GM10266 (cell line): ENCODE measurements around the gene CCDC88B.

Source experiments
- DNase-seq: peaks from one replicate; pipeline ENCODE4 v3.0.0; 2012; ENCODE audit errors: extremely low spot score
- CTCF ChIP-seq: IDR thresholded peaks from 2 replicates; pipeline ENCODE4 v1.5.1; 2012; ENCODE audit warnings: mild to moderate bottlenecking, low read depth; ENCODE audit not compliant: control insufficient read depth, insufficient read depth; ENCODE audit errors: missing control alignments

The CCDC88B gene

DNA sequence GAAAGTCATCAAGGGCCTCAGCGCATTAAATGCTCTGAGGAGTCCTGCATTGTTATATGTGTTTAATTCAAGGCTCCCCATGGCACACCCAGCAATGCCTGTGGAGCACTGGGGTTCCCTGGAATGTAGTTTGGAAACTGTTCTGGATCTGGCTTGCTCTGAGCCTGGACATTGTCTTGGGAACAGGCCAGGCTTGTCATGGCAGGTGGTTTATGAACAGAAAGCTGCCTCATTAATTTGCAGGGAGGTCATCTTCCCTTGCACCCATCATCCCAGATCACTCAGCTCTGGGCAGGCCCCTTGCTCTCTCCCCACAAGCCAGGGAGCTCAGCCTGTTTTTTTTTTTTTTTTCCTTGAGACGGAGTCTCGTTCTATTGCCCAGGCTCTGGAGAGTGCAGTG lies 51.8 kb downstream of the CCDC88B start:
- no peak for TF ChIP-seq CTCF
- DNase-seq, result no peak

DNA sequence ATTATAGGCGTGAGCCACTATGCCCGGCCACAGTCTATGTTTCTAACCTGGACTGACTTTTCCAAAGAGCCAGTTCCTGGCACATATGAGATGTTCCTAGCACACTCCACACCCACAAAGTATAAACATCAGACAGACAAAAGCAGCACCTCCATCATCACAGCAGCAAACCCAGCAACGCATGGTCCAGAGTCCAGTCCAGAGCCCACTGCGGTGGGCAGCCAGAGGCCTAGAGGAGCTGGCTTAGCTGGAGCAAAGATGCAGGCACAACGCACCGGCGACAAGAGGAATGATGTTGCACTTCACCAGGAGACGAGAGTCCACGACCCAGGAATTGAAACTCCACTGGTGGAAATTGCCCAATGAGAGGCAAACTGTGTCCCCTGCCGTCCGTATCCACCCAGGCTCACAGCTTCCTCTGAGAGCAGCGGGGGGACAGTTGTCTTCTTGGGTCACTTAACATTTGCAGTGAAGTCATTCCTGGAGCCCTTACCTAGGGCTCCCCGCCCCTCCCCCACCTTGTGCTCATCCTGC lies 55.6 kb downstream of the CCDC88B start:
- DNase-seq, result no peak
- no peak for TF ChIP-seq CTCF

GRCh38 chr11:64396079-64396591 lies 56.1 kb downstream of the CCDC88B start:
- no peak for DNase-seq
- no peak for TF ChIP-seq CTCF

DNA sequence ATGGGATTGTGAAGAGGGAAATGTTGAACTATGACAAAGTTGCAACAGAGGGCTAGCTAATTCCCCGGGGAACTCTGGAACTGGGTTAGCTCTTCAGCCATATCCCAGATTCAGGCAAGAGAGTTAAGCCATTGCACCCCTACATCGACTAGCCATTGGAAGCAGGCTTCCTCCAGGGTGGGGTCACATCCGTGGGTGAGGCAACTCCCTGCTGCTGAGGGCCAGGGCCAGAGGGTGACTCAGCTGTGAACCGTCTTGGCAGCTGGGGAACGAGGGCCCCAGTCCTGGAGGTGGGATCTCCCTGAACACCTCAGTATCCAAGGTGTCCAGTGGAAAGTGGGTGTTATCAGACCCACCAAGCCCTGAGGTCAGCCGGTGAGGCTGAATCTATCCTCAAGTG lies 60.1 kb downstream of the CCDC88B start:
- TF ChIP-seq CTCF, result no peak

GRCh38 chr11:64400667-64401066 lies 60.7 kb downstream of the CCDC88B start:
- no peak for DNase-seq
- TF ChIP-seq CTCF, result no peak

More for the DNA sequence above, 60.1 kb downstream of the CCDC88B start:
- DNase-seq, result no peak

- no peak for TF ChIP-seq CTCF
- DNase-seq, result no peak
Observed at GRCh38 chr11:64401775-64402174, 61.8 kb downstream of the CCDC88B start.

- no peak for DNase-seq
- no peak for TF ChIP-seq CTCF
Observed at GRCh38 chr11:64403106-64403505, 63.1 kb downstream of the CCDC88B start.
